Kidney epithelial cell (primary cell): ENCODE measurements around the gene OPN1MW3. TPM values are rescaled to one million over a fixed set of nuclear protein-coding genes. Genes with fewer than 3 reads are reported as not detected.
"Not testable (repeated sequence)": the region's sequence is repeated elsewhere in the genome, so short reads cannot be mapped to it uniquely, and the experiment has no call there.

Experiments
- DNase-seq: peaks from one replicate; pipeline ENCODE4 v3.0.0-alpha.2; 2010; ENCODE audit warnings: low read depth
- H3K27me3 ChIP-seq: 2 replicates; pipeline ENCODE4 v1.6.0; 2011; ENCODE audit warnings: low read length; ENCODE audit not compliant: control insufficient read depth, insufficient read depth
- H3K36me3 ChIP-seq: 2 replicates; pipeline ENCODE4 v1.5.1; 2011; ENCODE audit warnings: low read length; ENCODE audit not compliant: control insufficient read depth, insufficient read depth
- H3K4me3 ChIP-seq: 2 replicates; pipeline ENCODE4 v1.5.1; 2011; ENCODE audit warnings: low read depth, mild to moderate bottlenecking, control low read depth, low read length
- total RNA-seq: library from RNA; depleted of rRNA; stranded (reverse); fragments of >200 nt; gene quantifications from 2 replicates; pipeline ENCODE4 v1.2.3, GENCODE V29; 2015

Gene OPN1MW3
- not detected in 2 replicates for total RNA-seq

DNA sequence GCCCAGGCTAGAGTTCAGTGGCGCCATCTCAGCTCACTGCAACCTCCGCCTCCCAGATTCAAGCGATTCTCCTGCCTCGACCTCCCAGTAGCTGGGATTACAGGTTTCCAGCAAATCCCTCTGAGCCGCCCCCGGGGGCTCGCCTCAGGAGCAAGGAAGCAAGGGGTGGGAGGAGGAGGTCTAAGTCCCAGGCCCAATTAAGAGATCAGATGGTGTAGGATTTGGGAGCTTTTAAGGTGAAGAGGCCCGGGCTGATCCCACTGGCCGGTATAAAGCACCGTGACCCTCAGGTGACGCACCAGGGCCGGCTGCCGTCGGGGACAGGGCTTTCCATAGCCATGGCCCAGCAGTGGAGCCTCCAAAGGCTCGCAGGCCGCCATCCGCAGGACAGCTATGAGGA is at the start of gene OPN1MW3:
TSS of gene OPN1MW3 (plus strand) at position 301 of the 400 bp plus-strand sequence. CDS start at position 339, 38 bp downstream.
- H3K36me3 ChIP-seq, H3K4me3 ChIP-seq: not testable (repeated sequence)

DNA sequence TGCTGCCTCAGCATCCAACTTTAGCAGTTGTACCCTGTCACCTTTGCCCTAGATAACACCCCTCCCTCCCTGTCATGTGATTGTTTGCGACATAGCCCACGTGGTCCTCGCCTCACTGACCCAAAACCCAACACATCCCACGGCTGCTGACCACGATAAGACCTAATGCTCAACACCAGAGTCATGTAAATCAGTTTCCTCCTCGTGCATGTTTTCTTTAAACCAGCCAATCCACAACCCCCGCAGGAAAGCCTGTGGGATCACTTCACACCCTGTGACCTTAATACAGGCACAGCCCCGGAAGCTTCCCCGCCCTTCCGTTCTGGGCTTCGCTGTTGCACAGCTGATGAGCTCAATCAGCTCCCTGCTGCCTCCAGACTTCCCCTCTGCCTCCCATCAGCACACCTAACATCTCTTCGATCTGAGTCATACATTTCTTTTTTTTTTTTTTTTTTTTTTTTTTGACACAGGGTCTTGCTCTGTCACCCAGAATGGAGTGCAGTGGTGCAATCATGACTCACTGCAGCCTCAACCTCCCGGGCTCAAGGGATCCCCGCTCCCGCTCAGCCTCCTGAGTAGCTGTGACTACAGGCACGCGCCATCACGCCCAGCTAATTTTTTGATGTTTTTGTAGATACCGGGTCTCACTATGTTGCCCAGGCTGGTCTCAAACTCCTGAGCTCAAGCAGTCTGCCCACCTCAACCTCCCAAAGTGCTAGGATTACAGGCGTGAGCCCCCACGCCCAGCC is 47.5 kb upstream of the OPN1MW3 start:
- H3K36me3 ChIP-seq, H3K4me3 ChIP-seq, H3K27me3 ChIP-seq, DNase-seq: not testable (repeated sequence)

More for the DNA sequence above, at the start of gene OPN1MW3:
- H3K27me3 ChIP-seq, DNase-seq: not testable (repeated sequence)

DNA sequence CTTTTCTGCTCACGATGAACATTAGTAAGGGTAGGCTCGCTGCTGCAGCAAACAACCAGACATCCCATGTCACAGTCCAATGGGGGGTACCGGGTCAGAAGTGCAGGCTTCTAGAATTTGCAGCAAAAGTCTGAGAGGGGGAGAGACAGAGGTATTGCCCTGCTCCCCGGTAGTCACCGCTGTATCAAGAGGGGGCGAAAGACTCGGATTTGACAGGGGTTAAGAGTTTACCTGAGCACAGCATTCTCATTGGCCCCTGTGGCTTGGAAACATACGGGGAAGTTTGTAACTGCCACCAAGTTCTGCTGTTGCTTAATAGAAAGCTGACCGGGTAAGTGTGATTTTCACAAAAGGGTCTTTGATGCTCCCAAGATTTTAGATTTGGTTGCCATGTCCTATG is 46.3 kb upstream of the OPN1MW3 start:
- H3K4me3 ChIP-seq, H3K27me3 ChIP-seq, DNase-seq, H3K36me3 ChIP-seq: not testable (repeated sequence)

DNA sequence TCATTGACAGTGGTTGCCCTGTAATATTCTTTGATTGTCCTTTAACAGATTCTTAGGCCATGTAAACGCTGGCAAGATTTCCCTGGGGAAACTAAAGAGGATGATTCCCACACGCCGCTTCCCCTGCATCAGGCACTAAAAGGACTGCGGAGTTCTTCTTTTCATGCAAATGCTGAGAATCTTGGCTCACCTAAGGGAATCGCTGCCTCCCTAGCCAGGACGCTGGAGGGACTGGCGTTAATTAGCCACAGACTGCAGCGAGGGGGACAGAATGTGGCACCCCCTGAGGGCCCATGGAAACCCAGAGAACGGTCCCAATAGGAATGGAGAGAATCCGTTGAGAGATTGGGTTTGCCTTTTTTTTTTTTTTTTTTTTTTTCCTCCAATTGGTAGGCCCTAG is 45.9 kb upstream of the OPN1MW3 start:
- DNase-seq, H3K27me3 ChIP-seq, H3K4me3 ChIP-seq, H3K36me3 ChIP-seq: not testable (repeated sequence)

DNA sequence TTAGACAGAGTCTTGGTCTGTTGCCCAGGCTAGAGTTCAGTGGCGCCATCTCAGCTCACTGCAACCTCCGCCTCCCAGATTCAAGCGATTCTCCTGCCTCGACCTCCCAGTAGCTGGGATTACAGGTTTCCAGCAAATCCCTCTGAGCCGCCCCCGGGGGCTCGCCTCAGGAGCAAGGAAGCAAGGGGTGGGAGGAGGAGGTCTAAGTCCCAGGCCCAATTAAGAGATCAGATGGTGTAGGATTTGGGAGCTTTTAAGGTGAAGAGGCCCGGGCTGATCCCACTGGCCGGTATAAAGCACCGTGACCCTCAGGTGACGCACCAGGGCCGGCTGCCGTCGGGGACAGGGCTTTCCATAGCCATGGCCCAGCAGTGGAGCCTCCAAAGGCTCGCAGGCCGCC is 37.9 kb upstream of the OPN1MW3 start, which contains the start of gene OPN1MW2:
TSS of gene OPN1MW2 (plus strand) at position 301 of the 400 bp plus-strand sequence. CDS start at position 361, 60 bp downstream.
- not testable (repeated sequence) for H3K36me3 ChIP-seq, DNase-seq, H3K27me3 ChIP-seq, H3K4me3 ChIP-seq

DNA sequence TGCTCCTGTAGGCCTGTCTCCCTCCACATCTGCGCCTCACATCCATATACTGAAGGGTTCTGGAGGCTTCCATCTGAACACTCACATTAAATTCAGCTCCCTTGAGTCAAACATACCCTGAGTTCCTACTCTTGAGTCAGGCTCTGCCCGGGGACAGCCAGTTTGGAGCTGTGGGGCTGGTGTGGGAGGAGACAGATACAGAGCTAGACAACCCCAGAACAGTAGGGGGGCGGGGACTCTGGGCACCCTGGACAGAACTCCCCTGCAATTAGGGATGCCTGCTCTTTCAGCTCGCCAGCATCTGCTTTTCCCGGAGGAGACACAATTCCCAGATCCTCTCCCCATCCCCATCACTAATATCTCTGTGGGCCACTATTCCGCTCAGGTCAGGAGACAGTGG is 32.1 kb upstream of the OPN1MW3 start:
- H3K4me3 ChIP-seq, H3K27me3 ChIP-seq, H3K36me3 ChIP-seq, DNase-seq: not testable (repeated sequence)

DNA sequence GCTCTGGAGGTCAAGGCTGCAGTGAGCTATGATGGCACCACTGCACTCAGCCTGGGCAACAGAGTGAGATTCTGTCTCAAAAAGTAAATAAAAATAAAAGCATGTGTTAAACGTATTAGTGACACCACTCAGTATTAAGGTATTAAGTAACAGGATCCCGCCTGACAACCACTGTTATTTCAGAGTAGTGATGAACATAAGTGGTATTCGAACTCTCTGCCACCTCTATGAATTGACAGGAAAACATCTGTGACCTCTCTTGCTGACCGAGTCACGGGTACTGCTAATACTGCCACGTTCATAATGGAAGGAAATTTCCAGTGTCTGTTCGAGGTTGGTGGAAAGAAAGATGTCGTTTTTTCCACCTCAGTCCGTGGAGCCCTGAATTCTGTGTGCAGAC is 30.7 kb upstream of the OPN1MW3 start:
- not testable (repeated sequence) for DNase-seq, H3K4me3 ChIP-seq, H3K36me3 ChIP-seq, H3K27me3 ChIP-seq

DNA sequence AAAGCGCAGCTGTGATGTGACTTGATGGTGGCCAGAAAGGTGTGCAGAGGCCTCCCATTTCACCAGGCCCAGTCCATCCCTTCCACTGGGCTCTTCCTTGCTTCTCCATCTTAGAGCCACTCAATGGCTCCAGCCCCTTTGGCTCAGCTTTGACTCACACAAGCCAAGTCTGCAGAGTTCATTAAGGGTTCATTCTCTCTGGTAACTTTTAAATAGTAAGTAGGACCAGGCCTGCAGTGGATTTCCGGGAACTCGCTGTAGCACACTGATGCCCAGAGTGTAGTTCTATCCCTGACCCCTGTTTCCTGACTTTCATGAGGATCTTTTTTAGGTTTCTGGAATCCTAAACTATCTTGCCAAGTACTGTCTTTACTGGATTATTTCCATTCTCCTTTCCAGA is 25.9 kb upstream of the OPN1MW3 start:
- H3K36me3 ChIP-seq, H3K27me3 ChIP-seq, H3K4me3 ChIP-seq, DNase-seq: not testable (repeated sequence)

DNA sequence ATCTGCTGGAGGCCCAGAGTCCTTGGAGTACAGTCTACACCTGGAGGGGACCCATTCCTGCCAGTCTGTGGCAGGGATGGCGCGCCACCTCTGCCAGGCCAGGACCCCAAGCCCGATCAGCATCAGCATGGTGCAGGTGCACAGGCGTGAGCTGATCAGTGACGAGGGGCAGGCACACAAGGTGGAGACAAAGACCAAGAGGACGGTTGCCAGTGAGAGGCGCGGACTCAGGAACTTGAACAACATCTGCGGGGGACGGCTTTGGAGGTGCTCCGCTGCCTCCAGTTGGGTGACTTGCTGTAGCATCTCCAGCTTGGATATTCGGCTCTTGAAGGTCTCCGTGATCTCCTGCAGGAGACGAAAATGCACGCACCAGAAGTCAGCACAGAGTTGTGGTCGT is 23.8 kb upstream of the OPN1MW3 start:
- not testable (repeated sequence) for H3K4me3 ChIP-seq, H3K27me3 ChIP-seq, DNase-seq, H3K36me3 ChIP-seq

DNA sequence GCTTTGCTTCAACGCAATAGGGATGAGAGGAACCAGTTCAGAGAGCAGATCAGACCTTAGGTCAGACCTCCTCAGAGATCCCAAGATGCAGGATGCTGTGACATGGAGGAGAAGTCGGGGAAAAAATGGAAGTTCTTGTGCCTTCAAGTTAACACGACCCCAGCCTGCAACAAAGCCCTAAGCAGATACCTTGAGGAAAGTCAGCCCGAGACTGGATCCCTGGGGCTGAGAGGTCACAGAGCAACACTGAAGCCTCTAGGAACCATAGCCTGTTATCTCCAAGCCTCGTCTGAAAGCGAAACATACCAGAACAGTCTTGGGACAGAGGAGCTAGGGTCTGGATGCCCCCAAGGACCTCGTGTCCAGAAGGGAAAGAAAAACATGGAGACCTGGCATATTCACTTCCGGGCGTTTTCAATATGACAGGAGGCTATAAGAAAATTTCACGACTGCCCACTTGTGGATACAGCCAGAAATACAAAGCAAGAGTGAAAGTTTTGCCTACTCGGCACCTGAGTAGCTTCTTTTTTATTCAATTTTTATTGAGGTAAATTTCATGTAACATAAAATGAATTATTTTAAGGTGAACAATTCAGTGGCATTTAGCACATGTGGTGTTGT is 18.3 kb upstream of the OPN1MW3 start:
- DNase-seq, H3K4me3 ChIP-seq, H3K27me3 ChIP-seq, H3K36me3 ChIP-seq: not testable (repeated sequence)

DNA sequence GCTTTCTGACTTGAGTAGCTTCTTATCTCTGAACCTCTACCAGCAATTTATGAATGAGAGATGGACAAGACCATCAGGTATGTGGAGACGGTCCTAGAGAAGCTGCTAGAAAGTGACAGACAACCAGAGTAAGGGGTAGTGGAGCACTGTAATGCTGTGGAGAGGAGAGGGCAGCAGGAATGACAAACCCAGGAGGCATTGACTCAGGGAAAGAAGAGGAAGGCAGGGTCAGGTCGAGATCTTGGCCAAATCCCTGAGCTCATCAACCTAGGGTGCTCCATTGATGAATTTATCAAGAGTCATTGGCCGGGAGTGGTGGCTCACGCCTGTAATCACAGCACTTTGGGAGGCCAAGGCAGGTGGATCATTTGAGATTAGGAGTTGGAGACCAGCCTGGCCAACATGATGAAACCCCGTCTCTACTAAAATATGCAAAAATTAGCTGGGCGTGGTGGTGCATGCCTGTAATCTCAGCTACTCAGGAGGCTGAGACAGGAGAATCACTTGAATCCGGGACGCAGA is 17.3 kb upstream of the OPN1MW3 start:
- H3K27me3 ChIP-seq, H3K4me3 ChIP-seq, DNase-seq, H3K36me3 ChIP-seq: not testable (repeated sequence)

DNA sequence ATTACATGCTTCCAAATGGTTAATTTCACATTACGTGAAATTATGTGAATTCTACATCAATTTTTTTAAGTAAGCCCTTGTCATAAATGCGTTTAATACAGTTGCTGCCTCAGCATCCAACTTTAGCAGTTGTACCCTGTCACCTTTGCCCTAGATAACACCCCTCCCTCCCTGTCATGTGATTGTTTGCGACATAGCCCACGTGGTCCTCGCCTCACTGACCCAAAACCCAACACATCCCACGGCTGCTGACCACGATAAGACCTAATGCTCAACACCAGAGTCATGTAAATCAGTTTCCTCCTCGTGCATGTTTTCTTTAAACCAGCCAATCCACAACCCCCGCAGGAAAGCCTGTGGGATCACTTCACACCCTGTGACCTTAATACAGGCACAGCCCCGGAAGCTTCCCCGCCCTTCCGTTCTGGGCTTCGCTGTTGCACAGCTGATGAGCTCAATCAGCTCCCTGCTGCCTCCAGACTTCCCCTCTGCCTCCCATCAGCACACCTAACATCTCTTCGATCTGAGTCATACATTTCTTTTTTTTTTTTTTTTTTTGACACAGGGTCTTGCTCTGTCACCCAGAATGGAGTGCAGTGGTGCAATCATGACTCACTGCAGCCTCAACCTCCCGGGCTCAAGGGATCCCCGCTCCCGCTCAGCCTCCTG is 9.9 kb upstream of the OPN1MW3 start:
- not testable (repeated sequence) for H3K36me3 ChIP-seq

DNA sequence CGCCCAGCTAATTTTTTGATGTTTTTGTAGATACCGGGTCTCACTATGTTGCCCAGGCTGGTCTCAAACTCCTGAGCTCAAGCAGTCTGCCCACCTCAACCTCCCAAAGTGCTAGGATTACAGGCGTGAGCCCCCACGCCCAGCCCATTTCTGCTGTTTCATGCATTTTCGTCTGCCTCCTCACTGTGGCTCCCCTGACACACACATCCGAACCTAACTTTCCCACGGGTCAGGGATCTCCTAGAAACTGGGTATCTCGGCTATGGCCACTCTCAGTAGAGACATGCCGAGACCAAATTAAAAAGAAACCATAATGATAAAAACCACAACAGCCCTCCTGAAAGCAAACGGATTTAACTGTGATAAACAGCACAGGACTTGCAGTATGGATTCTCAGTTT is 9.3 kb upstream of the OPN1MW3 start:
- not testable (repeated sequence) for H3K36me3 ChIP-seq, H3K27me3 ChIP-seq, DNase-seq

More for the DNA sequence above, 9.9 kb upstream of the OPN1MW3 start:
- H3K4me3 ChIP-seq, H3K27me3 ChIP-seq, DNase-seq: not testable (repeated sequence)

DNA sequence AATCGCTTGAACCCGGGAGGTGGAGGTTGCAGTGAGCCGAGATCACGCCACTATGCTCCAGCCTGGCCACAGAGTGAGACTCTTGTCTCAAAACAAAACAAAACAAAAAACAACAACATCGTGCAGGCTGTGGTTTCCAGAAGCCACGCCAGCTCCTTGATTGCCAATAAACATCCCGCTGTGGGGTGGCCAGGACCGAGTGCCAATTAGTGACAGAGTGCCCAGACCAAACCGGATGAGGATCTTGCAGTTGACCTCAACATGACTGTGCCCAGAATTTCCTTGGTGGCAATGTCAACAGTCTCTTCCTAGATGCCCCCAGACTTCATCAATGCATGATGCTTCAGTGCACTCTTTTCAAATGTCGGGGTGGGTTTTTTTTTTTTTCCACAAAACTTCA is 1.3 kb downstream of the OPN1MW3 start:
- DNase-seq, H3K36me3 ChIP-seq, H3K4me3 ChIP-seq, H3K27me3 ChIP-seq: not testable (repeated sequence)

More for the DNA sequence above, 9.3 kb upstream of the OPN1MW3 start:
- H3K4me3 ChIP-seq, result not testable (repeated sequence)

DNA sequence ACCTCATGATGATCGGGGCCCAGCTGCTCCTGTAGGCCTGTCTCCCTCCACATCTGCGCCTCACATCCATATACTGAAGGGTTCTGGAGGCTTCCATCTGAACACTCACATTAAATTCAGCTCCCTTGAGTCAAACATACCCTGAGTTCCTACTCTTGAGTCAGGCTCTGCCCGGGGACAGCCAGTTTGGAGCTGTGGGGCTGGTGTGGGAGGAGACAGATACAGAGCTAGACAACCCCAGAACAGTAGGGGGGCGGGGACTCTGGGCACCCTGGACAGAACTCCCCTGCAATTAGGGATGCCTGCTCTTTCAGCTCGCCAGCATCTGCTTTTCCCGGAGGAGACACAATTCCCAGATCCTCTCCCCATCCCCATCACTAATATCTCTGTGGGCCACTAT is 5.7 kb downstream of the OPN1MW3 start:
- not testable (repeated sequence) for H3K4me3 ChIP-seq, DNase-seq, H3K27me3 ChIP-seq, H3K36me3 ChIP-seq
